GM19468 (cell line): ENCODE results near the gene SLC4A11.

Experiments used
- ATAC-seq: cut with Tn5 transposase; IDR thresholded peaks from one replicate; pipeline ENCODE4 v1.9.1; 2021; ENCODE audit warnings: mild to moderate bottlenecking, moderate library complexity, moderate number of reproducible peaks; ENCODE audit not compliant: unreplicated experiment; ENCODE audit errors: extremely low read depth

SLC4A11 gene

DNA sequence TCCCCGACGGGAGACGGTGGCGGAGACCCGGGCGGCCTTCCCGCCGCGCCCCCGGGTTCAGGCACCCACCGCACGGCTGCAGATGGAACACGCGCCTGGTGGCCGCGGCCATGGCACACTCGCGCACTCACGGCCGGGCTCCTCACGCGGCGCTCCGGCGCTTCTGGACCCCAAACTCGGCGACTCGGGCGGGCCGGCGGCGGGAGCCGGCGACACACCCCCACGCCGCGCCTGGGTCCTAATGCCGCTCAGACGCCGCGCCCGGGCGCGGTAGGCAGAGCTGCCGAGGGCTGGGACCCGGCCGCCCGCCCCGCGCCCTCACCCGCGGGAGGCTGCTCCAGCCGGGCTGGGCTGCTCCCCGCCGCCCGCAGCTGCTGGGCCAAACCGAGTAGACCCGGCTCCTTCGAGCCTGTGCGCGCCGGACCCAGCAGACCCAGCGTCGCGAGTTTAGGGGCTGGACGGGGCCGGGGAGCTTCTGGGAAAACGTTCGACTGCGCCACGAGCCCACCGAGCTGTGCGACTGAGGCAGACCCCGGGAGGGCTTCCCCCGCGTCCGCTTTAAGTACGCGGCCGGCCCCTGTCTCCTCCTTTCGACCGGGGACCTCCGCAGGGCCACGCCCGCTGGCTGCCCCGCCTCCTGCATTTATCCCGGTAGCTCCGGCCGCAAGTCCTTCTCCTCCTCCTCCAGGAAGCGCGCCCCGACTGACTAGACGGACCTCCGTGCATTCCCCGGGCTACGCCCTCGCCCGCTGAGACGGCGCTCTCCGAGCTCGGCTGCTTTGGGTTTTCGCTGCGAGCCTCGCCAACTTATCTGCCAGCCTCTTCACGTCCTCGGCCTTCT lies at the start of gene SLC4A11:
SLC4A11 (minus strand) TSS at position 165 of the 841 bp plus-strand sequence; CDS start at position 112, 53 bp downstream.
- ATAC-seq: no peak

DNA sequence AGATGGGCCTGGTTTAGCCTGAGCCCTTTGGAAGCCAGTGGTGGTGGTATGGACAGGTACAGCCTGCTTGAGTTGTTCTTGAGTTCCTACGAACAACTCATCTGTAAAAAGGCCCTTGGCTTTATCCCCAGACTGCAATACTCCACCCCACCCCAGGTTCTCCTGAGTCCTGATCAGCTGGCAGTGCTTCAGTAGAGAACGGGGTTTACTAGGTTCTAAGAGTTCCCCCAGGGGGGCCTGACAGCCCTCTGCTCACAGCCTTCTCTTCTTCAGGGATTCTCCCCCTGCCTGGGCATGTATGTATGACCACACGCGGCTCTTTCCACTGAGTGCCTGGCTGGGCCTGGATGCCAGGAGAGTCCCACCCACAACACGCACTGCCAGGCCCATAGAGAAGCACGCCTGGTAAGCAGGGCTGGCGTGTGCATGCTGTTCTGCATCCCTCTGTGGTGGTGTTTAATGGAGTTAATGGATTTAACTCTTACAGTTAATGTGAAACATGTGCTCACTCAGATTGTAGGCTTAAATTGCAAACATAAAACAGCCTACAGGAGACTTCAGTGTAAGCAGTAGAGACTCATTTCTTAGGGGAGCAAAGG lies 44.3 kb upstream of the SLC4A11 start:
- no peak for ATAC-seq

DNA sequence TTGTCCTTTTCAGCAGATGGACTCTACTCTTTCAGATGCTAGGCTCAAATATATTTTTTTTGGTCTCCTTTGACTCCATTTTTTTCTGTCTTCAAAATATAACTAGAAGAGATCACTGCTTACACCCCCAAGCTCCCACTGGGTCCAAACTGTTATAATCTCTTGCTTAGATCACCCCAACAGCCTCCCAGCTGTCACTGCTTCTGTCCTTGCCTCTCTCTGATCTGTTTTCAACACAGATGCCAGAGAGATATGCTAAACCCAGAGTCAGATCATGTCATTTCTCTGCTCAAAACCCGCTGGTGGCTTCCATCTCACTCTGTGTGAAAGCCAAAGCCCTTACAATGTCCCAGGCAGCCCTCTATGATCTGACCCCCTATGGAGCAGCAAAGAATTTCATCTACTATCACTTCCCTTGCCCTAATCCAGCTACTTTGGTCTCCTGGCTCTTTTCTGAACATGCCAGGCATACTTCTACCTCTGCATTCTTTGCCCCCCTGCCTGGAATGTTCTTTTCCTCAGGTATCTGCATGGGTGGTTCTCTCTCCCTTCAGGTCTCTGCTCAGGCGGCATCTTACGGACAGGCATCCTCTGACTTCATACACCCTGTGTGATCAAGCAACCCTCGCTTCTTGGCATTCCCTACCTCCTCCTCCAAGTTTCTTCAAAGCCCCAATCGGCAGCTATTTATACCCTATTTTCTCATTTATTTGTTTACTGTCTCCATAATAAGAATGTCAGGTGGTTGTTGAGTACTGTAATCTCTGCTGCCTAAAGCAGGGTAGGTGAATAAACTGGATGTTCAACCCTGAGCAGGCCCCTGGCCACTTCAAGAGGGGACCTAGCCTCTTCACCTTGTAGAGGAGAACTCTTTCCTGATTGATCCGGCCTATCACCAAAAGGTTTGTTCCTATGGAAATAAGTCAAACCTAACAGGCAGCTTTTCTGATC lies 43.6 kb upstream of the SLC4A11 start:
- no peak for ATAC-seq

DNA sequence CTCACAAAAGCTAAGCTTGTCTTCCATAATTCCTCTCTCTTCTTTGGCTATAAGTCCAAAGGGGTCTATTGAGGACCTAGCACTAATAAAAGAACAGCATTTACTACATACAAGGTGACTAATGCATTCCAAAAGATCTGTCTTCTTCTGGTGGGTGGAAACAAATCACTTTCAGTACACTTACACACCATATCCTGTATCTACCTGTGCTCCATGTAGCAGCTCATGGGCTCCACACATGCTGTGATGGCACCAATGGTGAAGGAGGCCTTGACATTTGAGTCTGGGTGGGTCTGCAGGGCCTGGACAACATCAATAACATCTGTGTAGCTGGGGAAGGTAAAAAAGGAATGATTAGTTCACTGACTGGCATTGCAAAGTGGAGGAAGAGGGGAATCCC lies 42.4 kb upstream of the SLC4A11 start:
- ATAC-seq: no peak

DNA sequence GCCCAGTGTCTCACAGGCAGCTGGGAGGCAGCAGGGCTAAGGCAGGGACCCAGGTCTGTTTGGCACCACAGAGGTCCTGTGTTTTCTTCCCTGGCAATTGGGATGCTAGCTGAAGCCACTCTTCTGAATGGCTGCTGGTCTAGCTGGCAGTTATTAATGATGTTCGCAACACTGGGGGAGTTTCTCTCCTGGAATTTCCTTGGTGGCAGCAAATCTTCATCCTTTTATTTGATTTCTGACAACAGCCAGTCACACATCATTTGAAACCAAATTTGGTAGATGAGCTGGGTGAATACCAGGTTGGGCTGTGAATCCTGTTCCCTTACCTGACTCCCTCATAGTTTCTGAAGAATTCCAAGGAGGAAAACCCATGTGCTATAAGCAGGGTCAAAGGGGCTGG lies 40.8 kb upstream of the SLC4A11 start:
- no peak for ATAC-seq

DNA sequence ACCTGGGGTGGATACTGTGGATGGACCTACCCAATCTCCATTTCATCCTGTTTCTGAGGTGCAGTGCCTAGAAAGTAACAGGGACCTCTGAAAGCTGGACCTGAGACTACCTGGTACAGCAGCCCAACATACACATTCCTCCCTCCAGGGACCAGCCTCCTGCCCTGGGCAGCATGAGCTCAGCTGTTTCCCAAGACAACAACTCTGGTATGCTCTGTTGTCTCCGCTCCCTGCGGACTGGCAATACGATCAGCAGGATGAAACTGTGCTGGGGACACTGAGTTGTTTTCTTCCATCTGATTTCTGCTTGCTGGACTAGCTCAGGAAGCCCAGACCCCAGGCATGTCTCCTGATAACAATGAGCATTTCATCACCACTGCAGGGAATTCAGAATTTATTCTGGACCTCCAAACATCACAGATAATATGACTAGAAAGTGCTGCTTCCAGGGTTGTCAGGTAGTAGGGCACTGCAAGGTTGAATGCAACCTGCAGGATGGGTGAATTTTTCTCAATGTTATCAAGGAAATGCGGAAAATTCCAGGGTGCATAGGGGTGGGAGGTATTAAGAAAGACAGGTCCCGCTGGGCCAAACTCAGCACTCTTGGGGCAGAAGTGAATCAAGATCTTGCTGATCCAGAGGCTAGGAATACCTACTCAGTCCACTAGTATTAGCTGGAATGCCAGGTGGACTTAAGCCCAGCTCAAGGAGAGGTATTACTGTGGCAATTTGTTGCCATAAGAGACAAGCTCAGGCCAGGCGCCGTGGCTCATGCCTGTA lies 38.9 kb upstream of the SLC4A11 start:
- ATAC-seq: no peak

DNA sequence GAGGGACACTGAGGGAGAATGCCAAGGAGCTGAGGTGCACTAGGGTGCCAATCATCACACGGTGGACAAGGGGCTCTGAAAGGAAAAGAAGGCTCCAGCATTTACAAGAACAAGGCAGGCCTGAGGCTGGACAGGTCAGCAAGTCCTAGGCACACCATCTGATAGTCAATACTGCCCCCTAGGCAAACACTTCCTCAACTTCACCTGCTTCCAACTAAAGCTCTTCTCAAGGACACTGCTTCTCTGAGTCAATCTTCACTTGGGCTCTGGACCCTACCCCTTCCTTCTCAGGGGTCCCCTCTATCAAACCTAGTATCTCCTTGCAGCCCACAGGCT lies 37.7 kb upstream of the SLC4A11 start:
- ATAC-seq: no peak

DNA sequence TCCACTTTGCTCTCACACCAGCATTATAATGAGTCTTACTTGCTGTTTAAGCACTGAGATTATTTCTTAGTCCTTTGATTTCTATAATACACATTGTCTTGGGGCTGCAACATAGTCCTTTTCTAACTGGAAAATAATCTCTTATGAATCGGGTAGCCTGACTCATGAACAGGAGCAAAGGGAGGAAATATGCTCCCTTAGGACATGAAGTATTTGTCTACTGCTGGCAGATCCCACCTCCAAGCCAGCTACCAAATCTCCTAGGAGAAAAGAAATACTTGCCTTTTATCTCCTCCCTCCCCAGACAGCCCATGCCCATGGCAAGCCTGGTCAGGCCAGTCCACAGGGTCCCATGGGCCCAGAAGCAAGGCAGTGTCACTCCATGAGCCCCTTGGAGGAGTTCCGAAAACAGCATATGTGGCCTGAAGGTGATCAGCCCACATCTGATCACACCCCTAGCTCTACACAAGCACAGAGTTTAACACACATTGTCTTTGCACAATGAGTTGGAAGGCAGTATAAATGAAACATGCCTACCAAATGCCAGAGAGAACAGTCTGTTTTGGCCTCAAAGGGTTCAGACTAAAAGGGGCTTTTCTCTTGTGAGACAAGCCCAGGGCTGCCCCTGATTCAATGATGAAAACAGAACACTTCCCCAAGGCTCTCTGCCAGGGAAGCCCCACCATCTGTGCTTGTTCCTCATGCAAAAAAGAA lies 37.1 kb upstream of the SLC4A11 start:
- ATAC-seq: no peak

DNA sequence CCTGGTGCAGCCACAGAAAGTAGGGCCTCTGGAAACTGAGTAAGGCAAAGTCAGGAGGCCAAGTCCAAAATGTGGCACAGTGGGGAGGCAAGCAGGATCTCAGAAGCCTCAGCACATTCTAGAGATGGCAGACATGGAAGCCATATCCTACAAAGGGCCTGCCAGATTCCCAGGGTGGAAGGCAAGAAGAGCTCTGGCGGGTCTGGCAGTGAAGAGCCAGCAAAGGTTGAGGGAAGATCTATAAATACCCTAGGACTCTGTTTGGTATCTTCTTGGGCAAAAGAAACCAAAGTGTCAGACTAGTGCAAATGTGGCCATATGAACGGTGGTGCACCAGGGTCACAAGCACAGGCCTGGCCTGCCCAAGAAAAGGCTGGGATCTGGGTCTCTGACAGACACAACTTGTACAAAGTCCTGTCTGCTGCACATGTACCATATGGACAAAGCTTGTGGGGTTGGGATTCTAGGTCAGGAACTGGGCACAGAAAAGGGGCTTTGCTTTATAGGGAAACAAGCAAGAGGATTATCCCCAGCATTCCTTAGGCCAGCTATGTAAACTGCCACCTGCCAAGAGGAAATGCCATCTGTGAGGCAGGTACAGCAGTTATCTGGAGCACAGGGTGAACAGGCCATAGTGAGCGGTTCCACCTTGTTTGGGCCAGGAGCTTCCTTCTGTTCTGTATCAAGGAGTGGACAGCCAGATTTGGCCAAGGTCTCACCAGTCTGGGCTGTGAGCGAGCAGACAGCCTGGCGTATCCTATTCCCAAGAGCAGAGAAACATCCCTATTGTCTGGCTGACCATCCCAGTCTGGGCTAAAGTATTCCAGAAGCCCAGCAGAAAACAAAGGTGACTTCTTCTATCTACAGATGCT lies 36.3 kb upstream of the SLC4A11 start:
- no peak for ATAC-seq

DNA sequence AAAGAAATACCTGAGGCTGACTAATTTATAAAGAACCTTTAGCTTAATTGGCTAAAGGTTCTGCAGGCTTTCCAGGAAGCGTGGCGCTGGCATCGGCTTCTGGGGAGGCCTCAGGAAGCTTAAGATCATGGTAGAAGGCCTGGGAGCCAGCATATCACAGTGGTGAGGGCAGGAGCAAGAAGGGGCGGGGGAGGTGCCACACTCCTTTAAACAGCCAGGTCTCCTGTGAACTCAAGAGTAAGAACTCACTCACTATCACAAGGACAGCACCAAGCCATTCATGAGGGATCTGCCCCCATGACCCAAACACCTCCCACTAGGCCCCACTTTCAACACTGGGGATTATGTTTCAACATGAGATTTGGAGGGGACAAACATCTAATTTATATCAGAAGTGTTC lies 34.4 kb upstream of the SLC4A11 start:
- ATAC-seq: no peak

DNA sequence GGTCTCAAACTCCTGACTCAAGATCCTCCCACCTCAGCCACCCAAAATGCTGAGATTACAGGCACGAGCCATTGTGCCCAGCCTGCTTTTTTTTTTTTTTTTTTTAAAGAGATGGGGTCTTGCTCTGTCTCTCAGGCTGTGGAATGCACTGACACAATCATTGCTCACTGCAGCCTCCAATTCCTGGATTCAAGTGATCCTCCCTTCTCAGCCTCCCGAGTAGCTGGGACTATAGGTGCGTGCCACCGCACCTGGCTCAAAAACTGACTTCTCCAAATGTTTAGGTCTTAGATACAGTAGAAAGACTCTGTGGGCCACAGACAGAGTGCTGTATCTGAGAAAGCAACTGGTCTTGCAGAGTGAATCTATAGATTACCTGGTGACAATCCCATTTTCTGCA lies 31.1 kb upstream of the SLC4A11 start:
- no peak for ATAC-seq

DNA sequence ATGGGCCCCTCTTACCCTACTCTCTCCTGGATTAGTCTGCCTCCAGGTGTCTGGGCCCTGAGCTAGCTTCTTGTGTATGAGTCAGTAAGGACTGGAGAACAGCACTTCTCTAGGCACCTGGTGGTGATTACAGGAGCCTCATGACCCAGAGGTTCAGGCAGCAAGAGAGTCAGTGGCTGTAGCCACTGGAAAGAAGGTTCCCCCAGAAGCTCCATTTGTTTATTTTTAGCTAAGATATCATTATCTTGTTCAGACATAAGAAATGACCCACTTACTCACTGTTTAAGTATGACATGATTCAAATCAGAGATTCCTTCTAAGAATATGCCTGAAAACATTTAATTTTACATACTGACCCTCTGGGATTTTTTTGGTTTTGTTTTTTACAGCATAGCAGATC lies 23.6 kb upstream of the SLC4A11 start:
- no peak for ATAC-seq

DNA sequence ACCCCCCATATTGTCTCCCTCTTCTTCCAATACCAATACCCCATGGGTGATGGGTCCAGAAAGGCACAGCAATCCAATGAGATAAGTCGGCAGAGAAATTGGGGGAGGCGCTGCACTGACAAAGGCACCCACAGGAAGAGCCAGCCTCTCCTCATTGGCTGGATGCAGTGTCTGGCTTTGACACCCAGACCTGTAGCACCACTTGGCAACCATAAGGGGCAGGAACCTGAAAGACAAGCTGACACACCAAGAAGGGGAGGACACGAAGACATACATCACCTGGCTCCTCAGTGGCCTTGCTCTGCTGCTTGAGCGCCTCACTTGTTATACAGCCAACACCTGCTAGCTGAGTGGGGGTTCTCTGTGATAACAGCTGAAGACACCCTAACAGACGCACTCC lies 19.4 kb upstream of the SLC4A11 start:
- no peak for ATAC-seq

DNA sequence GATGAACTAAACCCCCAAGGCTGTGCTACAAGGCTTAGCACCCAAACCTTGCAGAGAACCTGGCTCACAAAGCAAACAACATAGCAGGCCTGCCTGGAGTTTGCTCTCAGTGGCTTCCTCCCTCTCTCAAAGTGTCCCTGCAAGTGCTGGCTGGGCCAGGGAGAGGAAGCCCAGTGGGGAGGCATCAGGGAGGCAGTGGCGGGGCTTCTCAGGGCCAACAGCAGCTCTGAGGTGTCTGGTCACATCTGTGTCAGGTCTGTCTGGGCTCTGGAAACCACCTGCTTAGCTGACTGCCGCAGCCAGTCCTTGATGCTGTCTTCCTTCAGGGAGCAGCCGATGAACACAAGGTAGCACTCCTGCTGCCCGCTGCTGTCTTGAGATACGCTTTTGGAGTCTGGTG lies 16.7 kb upstream of the SLC4A11 start:
- no peak for ATAC-seq

DNA sequence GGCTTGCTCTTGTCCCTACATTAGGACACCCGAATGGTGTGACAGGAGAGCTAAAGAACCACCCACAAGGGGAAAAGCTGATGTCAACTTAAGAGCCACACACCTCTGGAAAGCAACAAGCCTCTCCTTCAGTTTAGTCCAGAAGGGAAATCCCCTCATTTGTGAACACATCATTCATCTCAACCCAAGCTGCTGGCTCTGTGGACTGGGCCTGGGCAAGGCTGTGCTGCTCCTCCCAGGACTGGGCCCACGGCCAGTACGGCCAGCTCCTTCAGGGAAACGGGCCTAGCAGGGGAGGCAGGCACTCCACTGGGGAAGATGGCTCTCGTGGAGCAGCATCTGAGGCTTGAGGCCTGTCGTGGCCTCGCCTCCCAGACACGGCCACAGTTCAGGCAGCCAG lies 12.8 kb upstream of the SLC4A11 start:
- no peak for ATAC-seq

DNA sequence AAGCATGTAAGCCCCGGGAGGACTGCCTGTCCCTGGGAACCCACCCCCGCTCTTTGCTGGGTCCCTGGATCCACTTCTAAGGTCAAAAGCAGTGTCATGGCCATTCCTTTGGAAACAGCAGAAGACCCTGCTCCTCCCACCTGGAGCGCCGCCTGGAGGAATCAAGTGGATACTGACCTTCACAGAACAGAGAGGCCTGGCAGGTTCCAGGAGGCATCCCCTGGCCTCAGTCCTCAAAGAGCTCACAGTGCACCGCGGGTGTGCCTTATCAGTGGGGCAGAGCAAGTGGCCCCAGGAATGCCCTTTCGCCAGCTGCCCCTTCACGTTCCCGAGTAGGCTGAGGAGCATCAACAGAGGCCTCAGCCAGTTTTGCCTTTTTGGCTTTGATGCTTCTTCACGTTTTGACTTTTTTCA lies 11.1 kb upstream of the SLC4A11 start:
- ATAC-seq: no peak

DNA sequence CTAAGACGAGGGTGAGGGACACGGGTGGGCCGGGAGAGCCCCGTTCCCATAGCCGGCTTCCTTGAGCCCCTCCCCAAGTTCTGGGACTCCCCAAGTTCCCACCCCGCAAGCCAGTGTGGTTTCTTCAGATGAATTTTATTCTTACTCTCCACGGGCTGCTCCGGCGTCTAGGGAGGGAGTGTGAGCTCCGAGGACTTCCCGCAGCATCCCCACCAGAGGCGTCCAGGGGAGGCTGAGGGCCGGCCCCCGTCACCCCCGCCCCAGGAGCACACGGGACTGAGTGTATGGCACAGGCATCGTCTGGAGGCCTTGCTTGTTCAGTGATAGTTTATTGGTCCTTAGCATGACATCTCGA lies 10.0 kb upstream of the SLC4A11 start:
- no peak for ATAC-seq

DNA sequence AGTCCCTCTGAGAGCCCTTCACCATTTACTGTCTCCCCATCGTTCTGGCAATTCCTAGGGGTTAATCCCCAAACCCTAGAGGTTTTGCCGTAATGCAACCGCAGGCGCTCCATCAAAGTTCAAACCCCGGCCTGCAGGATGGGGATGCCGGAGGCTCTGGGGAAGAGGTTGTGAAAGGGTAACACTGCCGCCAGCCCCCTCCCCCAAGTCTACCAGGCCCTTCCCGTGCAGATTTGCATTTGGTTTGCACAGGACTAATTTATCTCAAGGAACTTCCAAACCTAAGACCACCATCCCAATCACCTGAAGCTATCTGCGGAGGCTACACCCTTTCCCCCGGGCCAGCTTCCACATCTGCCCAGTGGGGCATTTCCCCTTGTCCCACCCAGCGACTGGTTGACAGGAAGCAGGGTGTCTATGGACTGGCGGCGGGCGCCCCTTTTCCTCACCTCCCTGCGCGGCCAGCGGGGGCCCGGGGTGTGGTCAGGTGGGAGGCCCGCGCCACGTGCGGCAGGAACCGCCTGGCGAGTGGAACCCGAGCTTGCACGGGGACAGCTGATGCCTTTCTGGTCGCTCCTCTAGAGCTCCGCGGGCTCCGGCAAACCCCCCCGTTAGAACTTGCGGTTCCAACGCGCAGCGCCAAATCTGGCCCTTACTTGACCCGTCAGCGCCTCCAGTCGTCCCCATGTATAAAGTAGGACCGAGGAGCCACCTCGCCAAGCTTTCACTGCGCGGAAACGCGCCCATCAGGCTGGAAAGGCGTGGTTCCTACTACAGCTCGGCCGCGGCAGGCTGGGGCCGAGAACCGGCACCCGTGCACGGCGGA lies 9.4 kb upstream of the SLC4A11 start:
- no peak for ATAC-seq
